K562 (cell line): ENCODE data around the gene MYH7. TPM values are rescaled to one million over a fixed set of nuclear protein-coding genes. Genes with fewer than 3 reads are reported as not detected.
A peak's percentile ranks its signal among the peaks of the same experiment; 100 is the strongest.

Source experiments
- ATAC-seq: fragments of 200-7000 bp; cut with Tn5 transposase; 3 replicates; pipeline ENCODE4 v1.9.1; 2020; ENCODE audit warnings: moderate library complexity
- BruUV-seq: library from RNA; stranded (reverse); fragments of 400-500 nt; replicated peaks from 2 replicates; lab custom pipeline; 2021; lab: Mats Ljungman, UMichigan
- CTCF ChIA-PET: fragments of 300-600 bp; formaldehyde crosslinking; extraction: SDS; loops from one replicate; lab custom pipeline; 2021; ENCODE audit warnings: low intra/inter-chr PET ratio; lab: Yijun Ruan, JAX
- POLR2A ChIA-PET: fragments of 300-600, 350-650 bp; sonication (Branson Sonifier 250); formaldehyde crosslinking; extraction: SDS; loops from one replicate; lab custom pipeline; 2021; ENCODE audit warnings: antibody characterized with exemption, inconsistent platforms; lab: Yijun Ruan, JAX
- DNase-seq, 4 experiments: peaks; one replicate each; pipeline versions ENCODE4 v3.0.0 to v3.0.0-alpha.2; 2011 to 2018; ENCODE audit warnings: low spot score in 3 of 4, mixed read lengths in 3 of 4; ENCODE audit errors: extremely low read depth in 1 of 4
- FAIRE-seq: peaks from 2 replicates; lab custom pipeline; 2011; peaks lifted over from hg19 to GRCh38; lab: Jason Lieb, UNC
- H2AFZ ChIP-seq: 2 replicates; pipeline ENCODE4 v1.6.0; 2011; ENCODE audit warnings: low read depth, low read length, control low read depth, inconsistent platforms
- H3K27ac ChIP-seq: fragments of 200-600 bp; 3 replicates; pipeline ENCODE4 v1.8.0; 2011; ENCODE audit warnings: low read depth, mild to moderate bottlenecking, control low read depth, inconsistent platforms, low read length, moderate library complexity, mixed read lengths; ENCODE audit errors: extremely low read depth
- H3K27me3 ChIP-seq, 2 experiments: fragments of 300-600 bp in 1 of 2; 2 replicates in 1 of 2; 3 replicates in 1 of 2; pipeline versions ENCODE4 v1.6.0 to v1.8.0; 2011; ENCODE audit warnings: inconsistent platforms in 2 of 2, low read length in 2 of 2, mild to moderate bottlenecking in 1 of 2, mixed read lengths in 1 of 2, moderate library complexity in 1 of 2; ENCODE audit not compliant: control insufficient read depth in 2 of 2, insufficient read depth in 2 of 2
- H3K36me3 ChIP-seq: fragments of 300-600 bp; 3 replicates; pipeline ENCODE4 v1.8.0; 2011; ENCODE audit warnings: mild to moderate bottlenecking, low read length, inconsistent platforms; ENCODE audit not compliant: control insufficient read depth, insufficient read depth
- H3K4me1 ChIP-seq, 2 experiments: fragments of 200-600 bp in 1 of 2; replicated peaks in 1 of 2; 2 replicates in 1 of 2; 3 replicates in 1 of 2; pipeline versions ENCODE4 v1.5.1 to v1.8.0; 2011; ENCODE audit warnings: inconsistent platforms in 2 of 2, low read length in 2 of 2, mild to moderate bottlenecking in 1 of 2, mixed read lengths in 1 of 2, moderate library complexity in 1 of 2; ENCODE audit not compliant: control insufficient read depth in 2 of 2, insufficient read depth in 2 of 2
- H3K4me2 ChIP-seq: 2 replicates; pipeline ENCODE4 v1.6.1; 2011; ENCODE audit warnings: low read length, control low read depth, inconsistent platforms, mixed read lengths; ENCODE audit not compliant: insufficient read depth
- H3K4me3 ChIP-seq: fragments of 200-600 bp; sonication (generic), shearing (Covaris generic); 2 replicates; pipeline ENCODE4 v1.5.1; 2016; ENCODE audit warnings: control low read depth, inconsistent platforms
- H3K79me2 ChIP-seq: fragments of 200-600 bp; 3 replicates; pipeline ENCODE4 v1.8.0; 2011; ENCODE audit warnings: low read length, inconsistent platforms; ENCODE audit not compliant: control insufficient read depth, insufficient read depth
- H3K9ac ChIP-seq, 2 experiments: 2 replicates each; pipeline versions ENCODE4 v1.6.0 to v1.6.1; 2011; ENCODE audit warnings: low read depth in 2 of 2, low read length in 2 of 2, control low read depth in 1 of 2, inconsistent platforms in 1 of 2, mild to moderate bottlenecking in 1 of 2, mixed read lengths in 1 of 2; ENCODE audit not compliant: insufficient read depth in 1 of 2
- H3K9me1 ChIP-seq: one replicate; pipeline ENCODE4 v1.6.0; 2011; ENCODE audit warnings: inconsistent platforms, mild to moderate bottlenecking, low read length, moderate library complexity; ENCODE audit not compliant: control insufficient read depth, insufficient read depth
- H3K9me3 ChIP-seq: replicated peaks from 2 replicates; pipeline ENCODE4 v1.5.1; 2011; ENCODE audit warnings: low read depth, low read length, inconsistent platforms; ENCODE audit not compliant: control insufficient read depth, insufficient read depth
- H4K20me1 ChIP-seq: replicated peaks from 2 replicates; pipeline ENCODE4 v1.6.1; 2011; ENCODE audit warnings: low read length, inconsistent platforms, mixed read lengths; ENCODE audit not compliant: control insufficient read depth, insufficient read depth
- CBFA2T3 ChIP-seq: fragments of 450-650 bp; IDR thresholded peaks from 2 replicates; pipeline ENCODE4 v1.6.1; 2017
- HDAC1 ChIP-seq, 2 experiments: fragments of 450-650 bp; IDR thresholded peaks; 2 replicates each; pipeline ENCODE4 v1.6.1; 2016 to 2017; ENCODE audit warnings: inconsistent platforms in 1 of 2, mild to moderate bottlenecking in 1 of 2, moderate library complexity in 1 of 2
- WGBS: fragments of 100-300 bp; shearing (Covaris generic); methylation state at CpG from one replicate; pipeline ENCODE4 v1.1.6; 2016; ENCODE audit warnings: low coverage, mixed read lengths; ENCODE audit not compliant: insufficient coverage; ENCODE audit errors: missing lambda C conversion rate; 5-methylcytosine and 5-hydroxymethylcytosine counted together
- in situ Hi-C: fragments of 300-500 bp; cut with MboI; formaldehyde crosslinking; loops from 4 replicates; pipeline ENCODE4 v1.15.0; 2018; ENCODE audit warnings: inconsistent platforms, mixed read lengths
- intact Hi-C: fragments of 100-400 bp; cut with micrococcal nuclease; formaldehyde crosslinking; loops from 2 replicates; pipeline ENCODE4 v1.14.2; 2022
- polyA plus RNA-seq, 8 experiments: library from polyadenylated mRNA; depleted of rRNA in 4 of 8; stranded (reverse) in 5 of 8; unstranded in 3 of 8; fragments of >200 nt; fragmentation: Nextera tagmentation in 2 of 8; fragmentation: Illumina TruSeq in 1 of 8; extraction: Ambion mirVana in 2 of 8; extraction: Trizol in 1 of 8; gene quantifications; 2 replicates each; pipeline versions ENCODE4 v1.2.1 to v1.2.3, GENCODE V29; 2011 to 2014; ENCODE audit warnings: inconsistent platforms in 1 of 8, missing spikeins in 1 of 8
- total RNA-seq, 7 experiments: library from RNA; depleted of rRNA in 6 of 7; stranded (reverse); fragments of >200 nt in 6 of 7; fragmentation: Illumina TruSeq in 2 of 7; extraction: Trizol in 2 of 7; gene quantifications; 2 replicates each; pipeline versions ENCODE4 v1.2.1 to v1.2.3, GENCODE V29; 2011 to 2021; ENCODE audit warnings: low replicate concordance in 1 of 7

MYH7 gene
- total and polyA plus RNA-seq, 9 of the 15 experiments (the other 6 are each of a cell fraction or from before 2014, with no cell fraction given) = not detected

- Histone ChIP-seq H3K79me2 (no peaks in the 10 kb centered on the region), H3K4me1 (peaks cover 31 to 44% of the 10 kb centered on the region in 2 experiments; a peak in 4 of 5 replicates), H3K9ac (no peak overlapping the region), H3K4me3 (no peak overlapping the region), H4K20me1 (no peaks in the 10 kb centered on the region), H3K9me1 (no peaks in the 10 kb centered on the region), H3K27me3 (no peaks in the 10 kb centered on the region), H3K4me2 (no peak overlapping the region), H2AFZ (peak overlapping the region; percentile 82), H3K36me3 (no peaks in the 10 kb centered on the region), H3K27ac (no peak overlapping the region), H3K9me3 (no peaks in the 10 kb centered on the region)
- 62% methylated on average over 5 of the region's 6 CpGs for WGBS
- FAIRE-seq (no peak), ATAC-seq (no peak), DNase-seq (no peak)
- POLR2A ChIA-PET = interaction anchor here (0.6 kb wide), 1 partner anchor 655 kb away, joined by 3 read pairs; the partner anchor contains the start of gene PCK2
- CTCF ChIA-PET = interaction anchor here (0.6 kb wide), 1 partner anchor 105 kb away, joined by 3 read pairs; no protein-coding TSS in a partner anchor
- in situ Hi-C loops = no loop called here
- intact Hi-C loops = no loop called here
- BruUV-seq = no TSS peak
- no peak for TF ChIP-seq HDAC1 (IDR thresholded peaks at IDR 0.05)
- peak; percentile 31; the same call in 1 of the 2 replicates for TF ChIP-seq CBFA2T3
These were observed 3.8 kb upstream of the MYH7 start for GRCh38 chr14:23439107-23439835.
